DMS114 treated with DMSO at 0.1 percent for 48 hours (cell line): ENCODE measurements around the gene TCEA3.

Source experiments
- DNase-seq: peaks from one replicate; lab custom pipeline; 2025; ENCODE audit not compliant: unreplicated experiment; lab: John Stamatoyannopoulos, UW

TCEA3 gene

DNA sequence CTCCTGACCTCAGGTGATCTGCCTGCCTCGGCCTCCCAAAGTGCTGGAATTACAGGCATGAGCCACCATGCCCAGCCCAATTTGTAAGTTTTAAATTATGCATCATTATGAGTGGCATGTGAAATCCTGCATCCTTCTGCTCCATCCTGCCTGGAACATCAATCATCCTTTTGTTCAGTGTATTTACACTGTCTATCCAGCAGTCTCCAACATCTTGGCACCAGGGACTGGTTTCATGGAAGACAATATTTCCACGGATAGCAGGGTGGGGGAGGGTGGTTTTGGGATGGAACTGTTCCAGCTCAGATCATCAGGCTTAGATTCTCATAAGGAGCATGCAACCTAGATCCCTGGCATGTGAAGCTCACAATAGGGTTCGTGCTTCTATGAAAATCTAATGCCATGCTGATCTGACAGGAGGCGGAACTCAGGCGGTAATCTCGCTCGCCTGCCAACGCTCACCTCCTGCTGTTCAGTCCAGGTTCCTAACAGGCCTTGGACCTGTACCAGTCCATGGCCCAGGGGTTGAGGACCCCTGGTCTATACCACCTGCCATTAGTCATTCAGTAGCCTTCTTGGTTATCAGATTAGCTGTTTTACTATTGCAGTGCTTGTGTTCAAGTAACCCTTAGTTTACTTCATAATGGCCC, 22.2 kb upstream of the TCEA3 start:
- DNase-seq = no peak

DNA sequence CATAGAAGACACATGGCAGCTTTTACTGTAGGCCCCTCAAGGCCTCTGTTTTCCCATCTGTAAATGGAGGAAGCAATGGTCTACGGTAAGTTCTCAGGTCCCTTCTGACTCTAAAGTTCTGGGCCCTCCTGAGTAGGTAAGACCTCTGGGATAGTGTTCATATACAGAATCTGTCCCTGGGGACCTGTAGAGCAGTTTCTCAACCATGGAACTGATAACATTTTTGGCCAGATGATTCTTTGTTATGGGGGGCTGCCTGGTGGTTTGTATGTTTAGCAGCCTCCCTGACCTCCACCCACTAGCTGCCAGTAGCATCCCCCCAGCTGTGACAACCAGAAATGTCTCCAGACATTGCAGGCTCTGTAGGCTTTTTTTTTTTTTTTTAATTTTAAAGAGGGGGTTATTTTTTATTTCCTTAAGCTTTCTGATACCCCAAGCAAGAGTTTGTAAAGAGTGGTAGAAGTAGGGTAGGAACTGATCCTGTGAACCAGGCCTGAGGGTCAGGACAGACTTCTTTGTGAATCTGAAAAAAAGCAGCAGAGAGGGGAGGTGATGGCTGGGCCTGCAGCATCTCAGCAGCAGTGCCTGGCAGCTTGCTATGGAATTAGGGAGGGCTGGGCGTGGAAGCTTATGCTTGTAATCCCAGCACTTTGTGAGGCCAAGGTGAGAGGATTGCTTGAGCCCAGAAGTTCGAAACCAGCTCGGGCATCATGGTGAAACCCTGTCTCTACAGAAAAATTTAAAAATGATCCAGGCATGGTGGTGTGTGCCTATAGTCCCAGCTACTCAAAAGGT, 20.2 kb upstream of the TCEA3 start:
- DNase-seq = no peak

- DNase-seq = no peak
These were observed 19.6 kb upstream of the TCEA3 start for GRCh38 chr1:23444104-23444533.

- no peak for DNase-seq
These were observed 18.2 kb upstream of the TCEA3 start for GRCh38 chr1:23442751-23443150.

DNA sequence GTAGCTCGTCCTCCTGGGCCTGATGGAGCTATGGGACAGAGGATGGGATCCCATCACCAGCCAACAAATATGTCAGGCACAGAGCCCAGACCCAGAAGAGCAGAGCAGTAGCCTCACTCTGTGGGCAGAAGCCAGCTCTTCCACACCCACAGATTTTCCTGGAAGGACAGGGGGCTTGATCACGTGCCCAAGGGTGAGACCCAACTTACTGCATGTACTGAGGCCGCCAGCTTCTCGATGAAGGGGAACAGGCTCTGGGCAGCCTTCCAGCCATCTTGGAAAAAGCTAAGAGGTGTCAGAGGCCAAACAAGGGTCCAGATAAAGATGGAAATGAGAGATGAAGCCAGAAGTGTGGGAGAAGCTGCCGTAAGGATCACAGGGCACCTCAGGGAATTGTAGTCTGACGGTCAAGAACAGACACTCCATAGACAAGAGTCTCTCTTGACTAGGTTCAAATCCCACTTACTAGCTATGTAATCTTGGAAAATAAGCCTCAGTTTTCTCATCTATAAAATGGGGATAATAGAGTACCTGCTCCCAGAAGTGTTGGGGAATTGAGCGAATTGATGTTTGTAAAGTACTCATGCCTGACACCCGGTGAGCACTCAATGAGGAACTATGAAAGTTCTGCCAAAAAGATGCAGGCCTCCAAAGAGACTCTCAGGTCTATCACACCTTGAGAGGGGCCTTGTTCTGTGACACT, 17.0 kb upstream of the TCEA3 start:
- DNase-seq = no peak

- DNase-seq = no peak
These were observed 14.0 kb upstream of the TCEA3 start for GRCh38 chr1:23438545-23438944.

GRCh38 chr1:23437355-23437664, 12.8 kb upstream of the TCEA3 start:
- no peak for DNase-seq

GRCh38 chr1:23436520-23437354, 12.2 kb upstream of the TCEA3 start:
- DNase-seq = no peak

DNA sequence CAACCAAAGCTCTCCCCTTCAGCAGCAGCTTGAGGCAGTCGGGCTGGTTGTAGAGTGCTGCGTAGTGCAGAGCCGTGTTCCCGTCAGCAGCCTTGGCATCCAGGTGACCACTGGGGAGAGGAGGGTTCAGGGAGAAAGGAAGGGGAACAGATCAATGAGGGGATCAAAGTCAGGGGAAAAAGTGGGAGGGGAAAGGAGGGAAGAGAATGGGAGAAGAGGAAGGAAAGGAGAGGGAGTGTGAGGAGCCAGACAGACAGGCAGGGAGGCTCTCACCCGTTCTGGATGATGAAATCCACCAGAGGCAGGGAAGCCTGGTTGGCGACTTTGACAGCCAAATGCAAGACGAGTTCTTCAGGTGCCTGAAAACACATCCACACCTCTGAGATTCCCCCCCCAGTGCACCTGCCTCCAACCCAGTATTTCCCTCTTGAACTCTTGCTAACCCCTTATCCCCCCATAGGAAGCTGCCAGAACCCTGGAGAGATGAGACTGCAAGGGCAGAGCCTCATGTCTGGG, 9.8 kb upstream of the TCEA3 start:
- DNase-seq = no peak

DNA sequence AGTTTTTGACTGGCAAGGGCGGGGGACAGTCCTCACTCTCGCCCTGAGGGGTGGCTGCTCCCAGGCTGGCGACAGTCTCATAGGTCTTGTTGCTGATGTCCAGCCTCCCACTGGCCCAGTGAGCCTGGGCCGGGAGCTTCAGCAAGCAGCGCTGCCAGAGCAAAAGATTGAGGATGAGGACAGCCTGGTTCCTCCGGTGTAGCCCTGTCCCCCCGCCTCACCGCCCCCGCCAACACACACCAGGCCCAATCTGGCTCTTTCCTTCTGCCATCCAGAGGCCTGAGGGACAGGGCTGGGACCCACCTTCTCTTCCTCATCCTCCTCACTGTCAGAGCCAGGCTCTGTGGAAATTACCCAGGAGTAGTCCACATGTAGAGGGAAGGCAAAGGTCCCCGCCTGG, 8.6 kb upstream of the TCEA3 start:
- DNase-seq = no peak

GRCh38 chr1:23431431-23431830, 6.9 kb upstream of the TCEA3 start:
- DNase-seq = no peak

DNA sequence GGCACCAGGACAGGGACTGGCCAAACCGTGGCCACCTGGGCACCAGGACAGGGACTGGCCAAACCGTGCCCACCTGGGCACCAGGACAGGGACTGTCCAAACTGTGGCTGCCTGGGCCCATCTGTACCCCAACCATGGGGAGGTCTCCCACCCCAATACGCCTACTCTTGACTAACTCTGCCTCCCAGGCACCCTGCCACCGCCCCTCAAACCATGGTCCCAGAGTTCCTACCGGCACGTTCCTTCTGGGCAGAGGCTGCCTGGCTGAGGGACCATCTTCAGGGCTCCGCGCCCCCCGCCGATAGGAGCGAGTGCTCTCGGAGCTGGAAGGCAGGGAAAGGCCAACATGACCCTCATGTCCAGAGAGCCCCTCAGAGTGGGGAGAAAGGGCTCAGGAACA, 6.3 kb upstream of the TCEA3 start:
- DNase-seq = no peak

GRCh38 chr1:23428136-23428905, 3.8 kb upstream of the TCEA3 start:
- DNase-seq = no peak

- DNase-seq = no peak
These were observed 3.0 kb upstream of the TCEA3 start for GRCh38 chr1:23427550-23427949.

DNA sequence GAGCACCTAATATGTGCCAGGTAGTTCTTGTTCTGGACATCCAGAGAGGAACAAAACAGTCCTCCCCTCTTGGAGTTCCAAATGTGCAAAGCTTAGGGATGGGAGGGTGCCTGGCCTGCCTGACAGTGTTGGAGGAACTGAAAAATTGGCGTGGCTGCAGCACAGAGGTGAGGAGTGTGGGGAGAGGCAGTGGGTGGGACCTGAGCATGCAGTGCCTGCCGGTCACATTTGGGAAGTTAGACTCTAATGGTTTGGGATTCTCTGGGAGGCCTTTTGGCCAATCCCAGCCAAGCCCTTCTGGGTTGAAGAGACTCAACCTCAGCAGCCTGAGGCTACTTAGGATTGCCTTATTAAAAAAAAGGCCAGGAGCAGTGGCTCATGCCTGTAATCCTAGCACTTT, 2.3 kb upstream of the TCEA3 start:
- DNase-seq = no peak

GRCh38 chr1:23425193-23425494, 596 bp upstream of the TCEA3 start:
- no peak for DNase-seq

- peak; percentile 26 for DNase-seq
These were observed 894 bp downstream of the TCEA3 start for GRCh38 chr1:23423415-23424292.

DNA sequence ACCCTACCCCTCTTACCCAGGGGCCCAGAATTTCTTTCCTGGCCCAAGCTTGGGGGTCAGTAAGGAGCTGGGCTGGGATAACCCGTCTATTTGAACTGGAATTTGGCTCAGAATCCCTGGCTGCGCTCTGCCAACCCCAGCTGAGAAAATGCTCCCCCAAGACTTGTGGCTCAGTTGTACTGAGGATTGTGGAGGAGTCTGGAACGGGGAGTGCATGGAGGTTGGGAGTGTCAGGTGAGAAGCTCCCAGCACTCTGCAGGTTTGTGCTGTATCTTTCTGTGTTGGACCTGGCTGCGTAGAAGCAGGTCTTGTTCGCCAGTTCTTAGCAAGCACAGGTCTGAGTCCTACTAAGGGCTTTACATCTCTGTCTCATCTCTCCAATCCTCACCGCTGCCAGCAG, 1.6 kb downstream of the TCEA3 start:
- no peak for DNase-seq

DNA sequence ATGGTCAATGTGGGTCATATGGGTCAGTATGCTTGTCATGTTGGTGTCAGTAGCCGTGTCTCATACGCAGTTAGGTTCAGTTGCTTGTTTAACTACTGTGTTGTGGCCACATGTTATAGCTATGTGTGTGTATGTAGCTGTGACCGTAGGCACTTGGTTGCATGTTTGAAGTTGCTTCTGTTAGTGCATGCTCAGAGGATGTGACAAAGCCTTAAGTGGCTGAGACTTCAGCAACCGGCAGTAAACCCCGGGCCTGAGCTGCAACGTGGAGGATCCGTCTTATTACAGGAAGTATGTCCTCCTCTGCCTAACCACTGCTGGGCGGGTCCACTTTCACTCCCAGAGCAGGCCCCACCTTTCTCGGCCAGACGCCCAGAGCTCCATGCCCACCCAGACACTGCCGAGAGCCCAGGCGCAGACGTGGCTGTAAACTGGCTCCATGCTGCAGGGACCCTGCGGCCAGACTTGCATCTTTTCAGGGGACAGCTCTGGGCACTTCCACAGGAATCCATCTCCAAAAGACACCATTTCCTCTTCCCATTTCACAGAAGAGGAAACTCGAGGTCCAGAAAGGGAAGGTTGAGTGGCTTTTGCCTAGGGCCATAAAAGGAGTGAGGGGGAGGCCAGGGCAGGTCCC, 2.2 kb downstream of the TCEA3 start:
- DNase-seq = peak; percentile 17
